Memory B cell (primary cell): ENCODE results near the gene PROSER3.

ENCODE experiments used
- ATAC-seq: fragments of 150-1000 bp; cut with Tn5 transposase; 2 replicates; pipeline ENCODE4 v1.10.0; 2021; ENCODE audit warnings: low read depth, mild to moderate bottlenecking, moderate library complexity
- DNase-seq, 2 donors: peaks; one replicate each; pipeline ENCODE4 v3.0.0; 2022; ENCODE audit warnings: low spot score in 2 of 2
- H3K27ac Mint-ChIP-seq: one replicate; pipeline ENCODE4 v1.8.0; 2022; ENCODE audit warnings: mild to moderate bottlenecking, moderate library complexity, mixed read lengths
- H3K27me3 Mint-ChIP-seq: one replicate; pipeline ENCODE4 v1.8.0; 2022; ENCODE audit warnings: mixed read lengths
- H3K36me3 Mint-ChIP-seq: one replicate; pipeline ENCODE4 v1.8.0; 2022; ENCODE audit warnings: mild to moderate bottlenecking, mixed read lengths
- H3K4me1 Mint-ChIP-seq: one replicate; pipeline ENCODE4 v1.8.0; 2022; ENCODE audit warnings: mixed read lengths
- H3K4me3 Mint-ChIP-seq: one replicate; pipeline ENCODE4 v1.8.0; 2022; ENCODE audit warnings: mild to moderate bottlenecking, moderate library complexity, mixed read lengths
- H3K9me3 Mint-ChIP-seq: one replicate; pipeline ENCODE4 v1.8.0; 2022; ENCODE audit warnings: mixed read lengths

PROSER3 gene

GRCh38 chr19:35779033-35779432 is 21.1 kb downstream of the PROSER3 start:
- ATAC-seq (no peak), DNase-seq (no peak)
- Mint-ChIP-seq H3K27ac (no peak overlapping the region), H3K36me3 (peaks cover 9% of the 10 kb centered on the region), H3K4me3 (no peak overlapping the region), H3K27me3 (no peaks in the 10 kb centered on the region), H3K9me3 (no peaks in the 10 kb centered on the region), H3K4me1 (peaks cover 11% of the 10 kb centered on the region)

GRCh38 chr19:35780058-35780457 is 22.1 kb downstream of the PROSER3 start:
- Mint-ChIP-seq H3K9me3 (no peaks in the 10 kb centered on the region), H3K27ac (no peak overlapping the region), H3K27me3 (no peaks in the 10 kb centered on the region), H3K4me3 (no peak overlapping the region), H3K36me3 (peaks cover 9% of the 10 kb centered on the region), H3K4me1 (peaks cover 7% of the 10 kb centered on the region)
- DNase-seq (no peak), ATAC-seq (no peak)

GRCh38 chr19:35780717-35781116 is 22.7 kb downstream of the PROSER3 start:
- no peak overlapping the region for H3K4me3 Mint-ChIP-seq
- H3K4me1 Mint-ChIP-seq: peaks cover 7% of the 10 kb centered on the region
- no peaks in the 10 kb centered on the region for H3K27me3 Mint-ChIP-seq
- ATAC-seq (no peak), DNase-seq (no peak)
- H3K36me3 Mint-ChIP-seq: peaks cover 9% of the 10 kb centered on the region
- H3K27ac Mint-ChIP-seq: no peak overlapping the region
- H3K9me3 Mint-ChIP-seq: no peaks in the 10 kb centered on the region

GRCh38 chr19:35781650-35782049 is 23.7 kb downstream of the PROSER3 start:
- peaks cover 9% of the 10 kb centered on the region for H3K36me3 Mint-ChIP-seq
- no peak overlapping the region for H3K27ac Mint-ChIP-seq
- peaks cover 1% of the 10 kb centered on the region for H3K4me1 Mint-ChIP-seq
- H3K9me3 Mint-ChIP-seq: no peaks in the 10 kb centered on the region
- no peak for ATAC-seq
- no peaks in the 10 kb centered on the region for H3K27me3 Mint-ChIP-seq
- DNase-seq: no peak
- no peak overlapping the region for H3K4me3 Mint-ChIP-seq

GRCh38 chr19:35782589-35782988 is 24.6 kb downstream of the PROSER3 start:
- no peak overlapping the region for H3K27ac Mint-ChIP-seq
- H3K9me3 Mint-ChIP-seq: no peaks in the 10 kb centered on the region
- peaks cover 9% of the 10 kb centered on the region for H3K36me3 Mint-ChIP-seq
- no peak for ATAC-seq
- no peak overlapping the region for H3K4me3 Mint-ChIP-seq
- H3K4me1 Mint-ChIP-seq: no peaks in the 10 kb centered on the region
- no peaks in the 10 kb centered on the region for H3K27me3 Mint-ChIP-seq
- DNase-seq: no peak

GRCh38 chr19:35783469-35784434 is 25.8 kb downstream of the PROSER3 start:
- Mint-ChIP-seq H3K9me3 (no peaks in the 10 kb centered on the region), H3K36me3 (peaks cover 9% of the 10 kb centered on the region), H3K27me3 (no peaks in the 10 kb centered on the region), H3K27ac (no peak overlapping the region), H3K4me3 (no peak overlapping the region), H3K4me1 (no peaks in the 10 kb centered on the region)
- ATAC-seq (no peak), DNase-seq (no peak)

GRCh38 chr19:35784503-35785338 is 26.7 kb downstream of the PROSER3 start:
- no peak for ATAC-seq
- no peaks in the 10 kb centered on the region for H3K4me1 Mint-ChIP-seq
- peaks cover 8% of the 10 kb centered on the region for H3K36me3 Mint-ChIP-seq
- no peak for DNase-seq
- no peaks in the 10 kb centered on the region for H3K27me3 Mint-ChIP-seq
- no peak overlapping the region for H3K27ac Mint-ChIP-seq
- H3K4me3 Mint-ChIP-seq: no peak overlapping the region
- no peaks in the 10 kb centered on the region for H3K9me3 Mint-ChIP-seq

GRCh38 chr19:35785339-35785627 is 27.3 kb downstream of the PROSER3 start:
- no peaks in the 10 kb centered on the region for H3K9me3 Mint-ChIP-seq
- no peaks in the 10 kb centered on the region for H3K4me1 Mint-ChIP-seq
- H3K36me3 Mint-ChIP-seq: peaks cover 7% of the 10 kb centered on the region
- no peak for DNase-seq
- no peak overlapping the region for H3K4me3 Mint-ChIP-seq
- ATAC-seq: no peak
- H3K27ac Mint-ChIP-seq: no peak overlapping the region
- no peaks in the 10 kb centered on the region for H3K27me3 Mint-ChIP-seq

- no peaks in the 10 kb centered on the region for H3K27me3 Mint-ChIP-seq
- H3K27ac Mint-ChIP-seq: no peak overlapping the region
- H3K4me3 Mint-ChIP-seq: no peak overlapping the region
- no peak for DNase-seq
- H3K9me3 Mint-ChIP-seq: no peaks in the 10 kb centered on the region
- H3K4me1 Mint-ChIP-seq: no peaks in the 10 kb centered on the region
- H3K36me3 Mint-ChIP-seq: peaks cover 6% of the 10 kb centered on the region
- no peak for ATAC-seq
Observed at GRCh38 chr19:35786299-35787160, 28.6 kb downstream of the PROSER3 start.

GRCh38 chr19:35787227-35787799 is 29.3 kb downstream of the PROSER3 start:
- no peaks in the 10 kb centered on the region for H3K4me1 Mint-ChIP-seq
- ATAC-seq (no peak), DNase-seq (no peak)
- H3K36me3 Mint-ChIP-seq: peaks cover 6% of the 10 kb centered on the region
- no peaks in the 10 kb centered on the region for H3K27me3 Mint-ChIP-seq
- no peaks in the 10 kb centered on the region for H3K9me3 Mint-ChIP-seq
- H3K4me3 Mint-ChIP-seq: no peak overlapping the region
- no peak overlapping the region for H3K27ac Mint-ChIP-seq

- Mint-ChIP-seq H3K9me3 (no peaks in the 10 kb centered on the region), H3K4me1 (no peaks in the 10 kb centered on the region), H3K4me3 (no peak overlapping the region), H3K27me3 (peaks cover 3% of the 10 kb centered on the region), H3K36me3 (peaks cover under 1% of the 10 kb centered on the region), H3K27ac (no peak overlapping the region)
- DNase-seq: no peak
- ATAC-seq: no peak
Observed at GRCh38 chr19:35788205-35788960, 30.4 kb downstream of the PROSER3 start.

- H3K4me1 Mint-ChIP-seq: no peaks in the 10 kb centered on the region
- H3K4me3 Mint-ChIP-seq: no peak overlapping the region
- no peaks in the 10 kb centered on the region for H3K36me3 Mint-ChIP-seq
- no peaks in the 10 kb centered on the region for H3K9me3 Mint-ChIP-seq
- no peak for DNase-seq
- no peak for ATAC-seq
- H3K27me3 Mint-ChIP-seq: peaks cover 6% of the 10 kb centered on the region
- H3K27ac Mint-ChIP-seq: no peak overlapping the region
Observed at GRCh38 chr19:35789195-35789977, 31.4 kb downstream of the PROSER3 start.
